Fibroblast of skin of back (primary cell): ENCODE measurements around the gene TTC3.

Experiments used
- DNase-seq: peaks from one replicate; pipeline ENCODE4 v3.0.0-alpha.2; 2013

The TTC3 gene

DNA sequence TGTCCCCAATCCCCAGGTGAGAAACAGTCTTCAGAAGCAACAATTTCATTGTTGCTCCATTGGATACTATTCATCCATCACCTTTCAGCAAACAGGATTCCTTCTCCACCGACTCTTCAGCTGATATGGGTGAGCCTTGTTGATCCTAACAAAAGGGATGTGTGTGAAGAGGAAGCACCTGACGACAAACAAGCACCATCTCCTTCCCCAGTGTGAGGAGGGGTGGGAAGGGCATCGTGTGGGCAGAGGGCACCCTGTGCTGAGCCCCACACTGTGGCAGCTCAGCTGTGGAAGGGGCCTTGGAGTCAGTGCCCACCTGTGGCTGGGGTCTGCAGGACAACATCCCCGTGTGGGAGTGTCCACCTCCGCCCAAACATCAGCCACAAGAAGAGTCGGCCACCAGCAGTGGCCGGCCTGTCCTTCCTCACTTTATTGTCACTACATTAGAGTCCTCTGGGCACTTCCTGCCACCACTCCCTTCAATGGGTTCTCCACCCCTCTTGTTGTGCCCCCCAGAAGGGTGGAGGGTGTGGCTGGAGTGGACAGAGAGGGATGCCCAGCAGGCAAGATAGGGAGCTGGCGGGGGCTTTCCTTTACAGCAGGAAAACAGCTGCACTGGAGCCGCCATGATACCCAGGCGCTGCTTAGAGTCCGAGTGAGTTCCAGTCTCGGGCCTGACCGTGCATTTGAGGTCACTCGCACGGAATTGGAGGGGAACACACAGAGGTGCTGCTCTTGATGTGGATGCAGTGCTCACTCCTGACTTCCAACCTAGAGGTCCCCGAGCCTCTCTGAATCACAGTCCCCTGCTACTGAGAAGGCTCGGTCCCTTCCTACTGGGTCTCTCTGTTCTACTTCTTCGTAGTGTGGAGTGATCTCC lies 153.2 kb downstream of the TTC3 start:
- no peak for DNase-seq

DNA sequence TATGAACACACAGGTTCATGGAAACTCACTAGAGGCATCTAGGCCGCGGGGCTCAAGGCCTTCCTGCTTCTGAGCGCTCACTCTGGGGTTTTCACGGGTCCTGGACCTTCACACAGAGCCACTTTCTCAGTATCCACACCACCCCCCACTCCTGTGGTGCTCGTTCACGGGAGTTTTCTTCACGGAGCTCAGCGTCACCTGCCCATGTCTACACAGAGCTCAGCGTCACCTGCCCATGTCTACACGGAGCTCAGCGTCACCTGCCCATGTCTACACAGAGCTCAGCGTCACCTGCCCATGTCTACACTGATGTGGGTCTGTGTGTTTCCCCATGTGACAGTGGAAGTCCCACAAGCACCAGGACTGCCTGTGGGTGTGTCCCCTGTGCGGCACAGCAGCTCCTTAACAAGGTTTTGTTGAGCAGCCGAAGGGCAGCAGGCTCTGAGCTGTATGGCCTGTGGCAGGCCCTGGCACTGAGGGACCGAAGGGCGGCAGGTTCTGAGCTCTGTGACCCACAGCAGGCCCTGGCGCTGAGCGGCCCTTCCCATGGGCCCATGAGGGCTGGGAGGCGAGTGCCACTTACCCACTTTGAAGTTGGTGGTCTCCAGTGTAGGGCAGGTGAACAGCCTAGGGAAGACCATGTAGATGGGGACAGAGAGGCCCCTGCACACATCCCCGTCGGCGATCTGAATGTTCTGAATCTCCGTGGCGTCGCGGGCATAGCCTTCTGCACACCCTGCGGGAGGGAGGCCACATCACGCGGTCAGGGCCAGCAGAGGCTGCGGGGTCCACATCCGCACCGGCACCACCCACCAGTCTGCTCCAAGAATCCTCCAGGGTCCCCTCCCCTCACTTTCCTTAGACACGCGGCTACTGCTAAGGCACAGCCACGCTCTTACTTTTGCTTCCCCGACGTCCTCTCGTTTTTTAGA lies 154.3 kb downstream of the TTC3 start:
- no peak for DNase-seq

DNA sequence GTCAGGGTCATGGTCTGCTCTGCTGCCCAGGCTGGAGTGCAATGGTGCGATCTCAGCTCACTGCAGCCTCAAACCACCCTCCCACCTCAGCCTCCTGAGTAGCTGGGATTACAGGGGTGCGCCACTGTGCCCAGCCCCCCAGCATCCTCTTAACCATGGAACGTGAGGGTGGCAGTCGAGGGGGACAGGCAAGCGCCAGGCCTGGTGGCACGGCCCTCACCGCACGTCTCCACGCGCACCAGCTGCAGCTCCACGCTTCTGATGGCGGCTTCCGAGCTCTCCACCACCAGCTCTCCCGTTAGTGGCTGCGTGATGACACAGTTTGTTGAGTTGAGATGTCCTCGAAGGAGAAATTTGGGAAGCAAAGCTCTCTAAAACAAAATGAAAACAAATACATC lies 154.9 kb downstream of the TTC3 start:
- DNase-seq, result no peak

DNA sequence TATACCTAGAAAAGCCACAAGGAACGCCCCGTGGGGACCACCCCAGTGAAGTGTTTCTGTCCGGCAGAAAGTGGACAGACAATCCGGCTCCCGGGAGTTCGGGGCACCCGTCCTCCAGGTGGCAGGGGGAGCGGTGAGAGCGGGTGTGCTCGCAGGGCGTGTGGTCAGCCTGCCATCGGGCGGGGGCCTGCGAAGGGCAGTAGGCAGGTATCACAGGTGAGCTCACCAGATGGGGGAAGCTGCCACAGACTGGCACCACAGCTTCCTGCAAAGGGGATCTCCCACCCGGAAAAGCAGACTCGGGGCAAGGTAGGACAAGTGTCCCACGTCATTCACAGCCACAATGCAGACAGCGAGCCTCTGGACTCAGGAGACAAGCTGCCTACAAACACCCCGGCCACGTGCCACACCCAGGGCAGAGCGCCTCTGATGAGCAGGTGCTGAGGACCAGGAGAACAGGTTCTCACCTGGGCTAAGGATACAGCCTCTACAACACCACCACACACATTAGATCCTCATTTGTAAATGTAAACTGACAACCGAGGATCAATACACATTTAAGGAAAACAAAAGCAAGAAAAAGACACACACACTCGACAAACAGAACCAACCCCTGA lies 157.7 kb downstream of the TTC3 start:
- no peak for DNase-seq

DNA sequence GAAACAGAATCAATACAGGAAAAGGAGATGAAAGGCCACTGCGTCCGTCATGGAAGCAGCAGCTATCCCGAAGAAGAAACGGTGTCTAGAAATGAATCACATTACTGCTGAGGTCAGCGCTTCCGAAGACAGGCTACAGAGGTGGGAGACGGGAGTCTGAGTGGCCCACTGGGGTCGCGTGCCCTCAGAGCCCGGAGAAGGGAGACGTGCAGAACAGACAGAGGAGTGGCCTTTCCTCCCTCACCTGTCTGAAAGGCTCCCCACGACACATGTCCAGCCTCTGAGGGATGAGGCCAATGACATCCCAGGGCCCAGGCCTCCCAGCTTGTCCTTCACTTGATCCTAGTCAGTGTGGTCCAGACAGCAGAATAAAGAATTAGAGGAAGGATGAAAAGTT lies 158.2 kb downstream of the TTC3 start:
- no peak for DNase-seq

DNA sequence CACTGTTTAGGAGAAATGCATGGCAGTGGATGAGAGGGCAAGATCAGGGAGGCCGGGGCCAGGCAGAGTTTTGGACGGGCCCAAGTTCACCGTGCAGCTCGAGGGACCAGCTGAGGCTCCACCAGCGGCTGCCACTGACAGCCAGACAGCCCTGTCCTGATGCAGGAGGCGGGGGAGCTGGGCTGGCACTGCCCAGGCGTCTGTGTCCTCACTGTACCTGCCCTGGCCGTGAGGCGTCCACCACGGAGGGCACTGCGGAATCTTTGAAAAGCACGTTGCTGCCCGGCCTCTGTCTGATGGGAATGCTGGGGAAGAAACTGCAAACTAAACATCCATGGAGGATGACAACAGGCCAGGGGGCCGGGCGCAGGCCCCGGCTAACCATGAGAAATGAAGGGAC lies 158.6 kb downstream of the TTC3 start:
- DNase-seq, result no peak

DNA sequence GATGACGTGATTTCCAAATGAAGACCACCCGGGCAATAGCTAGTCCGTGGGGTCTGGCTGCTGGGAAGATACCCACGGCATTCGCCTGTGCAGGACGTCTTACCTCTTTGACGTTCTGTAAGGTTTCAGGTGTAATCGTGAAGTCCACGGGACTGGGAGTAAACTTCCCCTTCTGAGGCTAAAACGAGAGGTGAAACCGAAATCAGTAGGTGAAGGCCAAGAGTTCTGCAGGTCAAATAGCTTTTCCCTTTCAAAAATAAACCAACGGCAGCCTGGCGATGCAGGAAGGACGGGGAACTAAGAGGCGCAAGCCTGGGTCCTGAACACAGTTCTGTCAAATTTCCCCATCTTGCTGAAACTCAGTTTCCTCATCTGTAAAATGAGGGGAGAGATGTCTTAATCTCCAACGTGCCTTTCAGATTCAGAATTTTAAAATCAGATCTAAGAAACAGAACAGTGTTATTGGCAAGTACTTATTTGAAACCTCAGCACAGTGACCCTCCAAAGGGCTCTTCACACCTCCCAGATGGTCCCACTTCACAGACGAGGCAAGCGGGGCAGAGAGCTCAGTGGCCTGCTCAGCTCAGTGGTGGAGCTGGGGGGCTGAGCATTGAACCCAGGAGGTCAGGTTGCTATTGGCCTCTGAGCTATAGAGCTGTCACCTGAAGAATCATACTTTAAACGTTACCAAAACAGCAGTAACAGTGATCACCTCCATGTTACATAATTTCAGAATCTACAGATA lies 159.4 kb downstream of the TTC3 start:
- no peak for DNase-seq

DNA sequence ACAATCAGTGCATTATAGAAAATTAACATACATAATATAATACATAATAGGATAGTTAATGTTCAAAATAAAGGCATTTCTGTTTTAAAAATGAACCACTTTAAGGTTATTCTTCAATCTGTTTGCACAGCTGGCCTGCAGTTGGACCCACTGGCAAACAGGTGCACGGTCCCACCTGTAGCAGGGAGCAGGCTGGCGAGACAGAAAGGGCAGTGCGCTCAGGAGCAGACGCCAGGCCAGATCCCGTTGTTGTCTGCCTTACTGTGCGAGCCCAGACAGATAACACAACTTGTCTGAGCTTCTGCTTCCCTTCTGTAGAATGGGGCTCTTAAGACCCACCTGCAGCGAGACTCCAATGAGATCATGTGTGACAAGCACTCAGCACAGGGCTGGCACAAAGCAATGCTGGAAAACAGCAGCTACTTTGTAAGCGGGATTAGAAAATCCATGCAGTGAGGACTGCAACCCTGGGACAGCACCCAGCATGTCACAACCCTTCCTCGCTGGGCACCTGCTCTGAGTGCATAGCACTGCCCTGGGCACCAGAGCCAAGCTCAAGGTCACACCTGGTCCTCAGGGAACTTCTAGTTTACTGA lies 160.6 kb downstream of the TTC3 start:
- DNase-seq, result no peak

DNA sequence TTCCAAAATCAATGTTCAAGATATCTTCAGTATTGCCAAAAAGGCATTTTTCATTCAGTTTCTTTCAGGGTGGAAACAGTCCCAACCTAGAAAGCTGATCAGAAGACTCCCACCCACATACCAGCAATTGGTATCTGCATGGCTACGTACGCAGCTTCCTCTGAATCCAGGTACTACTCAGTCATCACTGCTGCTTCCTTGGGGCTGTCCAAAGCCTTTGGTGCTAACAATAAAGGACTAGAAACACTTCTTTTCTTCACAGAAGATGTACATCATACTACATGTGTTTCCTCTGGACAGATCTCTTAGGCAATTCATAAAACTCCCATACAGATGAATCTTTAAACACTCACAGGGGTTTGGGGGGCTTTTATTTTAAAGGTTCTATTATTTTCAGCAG lies 164.3 kb downstream of the TTC3 start:
- no peak for DNase-seq

DNA sequence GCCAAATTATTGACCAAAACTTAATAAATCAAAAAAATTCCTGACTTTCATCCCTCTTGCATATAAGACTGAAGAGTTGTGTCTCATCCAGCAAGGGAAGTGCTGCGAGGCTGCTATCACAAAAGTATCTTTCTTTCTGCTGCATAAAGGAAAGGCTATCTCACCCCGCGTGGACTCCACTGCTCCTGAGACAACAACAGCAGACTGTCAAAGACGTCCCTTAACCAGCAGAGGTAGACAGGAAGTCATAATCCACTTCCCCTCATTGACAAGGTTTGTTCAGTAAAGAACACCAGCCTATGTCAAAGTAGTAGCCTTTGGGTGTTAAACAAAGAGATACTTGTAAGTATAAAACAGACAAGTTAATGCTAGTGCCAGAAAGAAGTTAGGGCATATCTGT lies 164.7 kb downstream of the TTC3 start:
- DNase-seq, result no peak

DNA sequence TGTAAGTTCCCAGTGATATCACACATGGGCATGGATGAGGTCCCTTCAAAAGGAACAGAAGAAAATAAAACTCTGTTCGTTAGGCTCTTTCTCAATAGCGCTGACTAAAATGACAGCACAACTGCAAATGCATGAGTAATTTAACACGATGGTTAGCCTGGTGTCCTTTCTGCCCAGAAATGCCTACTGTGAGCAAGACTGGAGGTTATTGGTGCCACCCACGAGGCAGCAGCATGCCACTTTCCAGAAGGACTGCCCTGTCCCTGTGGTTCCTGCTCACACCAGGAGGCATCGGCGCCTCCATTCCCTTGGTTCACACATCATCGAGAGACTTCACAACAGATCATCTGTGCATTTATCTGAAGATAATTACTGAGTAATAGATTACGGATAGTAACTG lies 167.9 kb downstream of the TTC3 start:
- DNase-seq, result no peak

DNA sequence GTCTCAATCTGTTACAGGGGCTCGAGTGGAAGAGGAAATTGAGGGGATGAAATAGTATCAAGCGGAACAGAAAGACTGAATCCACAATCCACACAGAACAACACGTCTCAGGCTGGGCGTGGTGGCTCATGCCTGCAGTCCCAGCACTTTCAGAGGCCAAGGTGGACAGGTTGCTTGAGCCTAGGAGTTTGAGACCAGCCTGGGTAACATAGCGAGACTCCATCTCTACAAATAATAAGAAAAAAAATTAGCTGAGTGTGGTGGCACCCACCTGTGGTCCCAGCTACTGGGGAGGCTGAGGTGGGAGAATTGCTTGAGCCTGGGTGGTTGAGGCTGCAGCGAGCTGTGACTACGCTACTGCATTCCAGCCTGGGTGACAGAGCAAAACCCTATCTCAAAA lies 168.4 kb downstream of the TTC3 start:
- no peak for DNase-seq

DNA sequence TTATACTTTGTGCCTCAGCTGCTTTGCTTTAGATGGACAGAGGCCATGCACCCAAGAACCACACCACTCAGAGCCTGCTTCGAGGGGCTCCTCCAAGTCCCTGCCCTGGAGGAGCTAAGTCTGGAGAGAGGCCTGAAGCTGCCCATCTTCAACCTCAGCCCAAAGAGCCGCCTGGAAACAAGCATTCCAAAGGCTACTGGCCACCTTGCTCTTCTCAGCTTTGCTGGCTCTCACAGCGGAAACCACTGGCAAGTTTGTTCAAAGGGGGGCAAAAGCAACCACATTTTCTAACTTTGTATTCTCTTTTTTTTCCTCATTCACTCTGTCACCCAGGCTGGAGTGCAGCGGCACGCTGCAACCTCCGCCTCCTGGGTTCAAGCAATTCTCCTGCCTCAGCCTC lies 170.9 kb downstream of the TTC3 start:
- DNase-seq, result no peak

DNA sequence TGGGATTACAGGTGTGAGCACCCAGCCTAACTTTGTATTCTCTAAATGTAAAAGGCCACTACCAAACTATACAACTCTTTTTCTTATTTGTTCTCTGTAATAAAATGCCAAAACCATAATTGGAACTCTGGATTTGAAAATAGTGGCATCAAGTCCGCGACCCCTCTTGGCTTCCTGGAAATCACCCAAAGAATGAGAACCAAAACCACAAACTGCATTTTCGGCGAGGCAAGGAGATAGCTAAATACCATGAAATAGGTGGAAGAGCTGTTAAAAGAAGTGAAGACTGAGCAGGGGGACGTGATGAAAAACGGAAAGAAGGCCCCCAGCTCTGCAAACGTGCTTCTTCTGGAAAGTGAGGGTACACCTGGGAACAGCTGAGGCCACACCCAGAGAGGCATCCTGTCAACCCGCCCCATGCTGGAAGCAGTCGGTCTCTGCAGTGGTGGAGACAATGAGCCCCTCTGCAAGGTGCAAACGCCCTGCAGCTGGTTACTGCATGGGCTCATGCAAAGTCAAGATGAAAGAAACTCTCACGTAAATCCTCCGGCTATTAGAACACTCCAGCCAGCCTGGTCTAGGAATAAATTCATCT lies 171.5 kb downstream of the TTC3 start:
- DNase-seq, result no peak

DNA sequence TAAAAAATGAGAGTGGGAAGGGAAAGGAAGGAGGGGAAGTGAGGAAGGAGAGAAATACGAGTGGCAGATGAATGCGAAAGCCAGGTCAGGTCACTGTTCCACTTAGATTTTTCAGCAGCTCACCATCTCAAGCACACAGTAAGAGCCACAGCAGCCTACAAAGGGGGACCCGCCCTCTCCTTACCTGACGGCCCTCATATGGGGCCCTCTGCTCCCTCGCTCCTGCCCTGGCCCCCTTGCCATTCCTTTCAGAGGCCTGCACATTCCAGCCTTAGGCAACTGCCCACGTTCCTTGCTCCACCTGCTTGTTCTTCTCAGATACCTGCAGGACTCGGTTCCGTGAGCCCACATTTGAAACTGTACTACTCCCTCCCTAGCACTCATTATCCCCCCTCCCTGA lies 172.1 kb downstream of the TTC3 start:
- DNase-seq, result no peak

DNA sequence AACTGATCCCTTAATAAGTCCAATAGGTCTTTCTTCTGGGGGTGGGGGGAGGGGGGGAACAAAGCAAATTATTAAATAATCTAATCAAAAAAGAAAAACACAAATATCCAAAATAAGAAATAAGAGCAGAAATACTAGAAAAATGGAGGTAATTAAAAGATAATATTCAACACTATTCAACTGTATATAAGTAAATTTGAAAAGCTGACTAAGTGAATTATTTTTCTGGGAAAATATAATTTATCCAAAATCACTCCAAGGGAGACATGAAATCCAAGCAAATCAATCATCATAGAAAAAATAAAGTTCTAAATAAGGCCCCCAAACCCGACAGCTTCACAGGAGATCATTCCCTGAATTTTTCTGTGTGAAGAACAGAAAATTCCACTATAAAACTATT lies 175.2 kb downstream of the TTC3 start:
- DNase-seq, result no peak

DNA sequence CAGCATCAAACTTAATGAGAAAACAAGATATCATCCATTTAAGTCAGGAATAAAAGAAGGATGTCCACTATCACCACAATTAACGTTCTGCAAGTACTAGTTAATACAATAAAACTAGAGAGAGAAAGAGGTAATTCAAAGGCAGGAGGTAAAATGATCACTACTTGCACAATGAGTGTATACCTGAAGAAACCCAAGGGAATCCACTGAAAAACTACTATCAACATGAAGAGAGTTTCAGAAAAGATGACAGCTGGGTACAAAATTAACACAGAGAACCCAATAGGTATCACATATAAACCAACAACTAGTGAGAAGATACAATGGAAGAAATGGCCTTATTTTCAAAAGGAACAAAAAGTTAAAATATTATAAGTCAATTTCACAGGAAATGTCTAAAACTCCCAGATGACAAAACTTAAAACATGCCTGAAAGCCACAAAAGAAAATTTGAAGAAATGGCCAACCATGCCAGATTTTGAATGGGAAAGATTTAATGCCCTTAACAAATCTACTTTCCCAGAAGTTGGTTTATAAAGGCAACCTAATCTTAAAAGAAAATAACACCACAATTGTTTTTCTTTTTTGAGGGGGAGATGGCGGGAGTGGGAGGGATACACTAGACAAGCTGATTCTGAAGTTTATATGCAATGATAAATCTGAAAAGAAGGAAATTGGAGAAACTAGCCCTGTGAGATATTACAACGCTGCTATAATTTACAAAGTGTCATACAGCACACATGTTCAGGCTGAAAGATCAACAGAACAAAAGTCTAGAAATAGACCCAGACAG lies 176.3 kb downstream of the TTC3 start:
- DNase-seq, result no peak

DNA sequence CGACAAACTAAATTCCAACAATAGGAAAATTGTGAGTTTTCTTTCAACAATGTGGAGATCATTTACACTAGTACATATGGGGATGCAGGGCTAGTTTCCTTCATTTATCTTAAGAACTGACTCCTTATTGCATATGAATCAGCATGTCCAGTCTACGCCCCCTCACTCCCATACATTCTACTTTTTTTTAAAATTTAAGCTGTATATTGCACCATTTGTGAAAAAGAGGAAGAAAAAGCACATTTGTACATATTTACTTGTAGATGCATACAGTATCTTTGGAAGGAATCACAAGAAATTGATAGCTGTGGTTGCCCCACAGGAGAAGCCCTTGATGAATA lies 178.2 kb downstream of the TTC3 start:
- no peak for DNase-seq
